ENCODE results near the gene GRK6. TPM values are rescaled to one million over a fixed set of nuclear protein-coding genes. Genes with fewer than 3 reads are reported as not detected.

GRK6 gene
- total RNA-seq, 1 donor from 2014 or later: 39.5 TPM

- no peak for DNase-seq (ENCODE audit: low spot score)
Measured at GRCh38 chr5:177470759-177471536, 44.5 kb downstream of the GRK6 start.

DNA sequence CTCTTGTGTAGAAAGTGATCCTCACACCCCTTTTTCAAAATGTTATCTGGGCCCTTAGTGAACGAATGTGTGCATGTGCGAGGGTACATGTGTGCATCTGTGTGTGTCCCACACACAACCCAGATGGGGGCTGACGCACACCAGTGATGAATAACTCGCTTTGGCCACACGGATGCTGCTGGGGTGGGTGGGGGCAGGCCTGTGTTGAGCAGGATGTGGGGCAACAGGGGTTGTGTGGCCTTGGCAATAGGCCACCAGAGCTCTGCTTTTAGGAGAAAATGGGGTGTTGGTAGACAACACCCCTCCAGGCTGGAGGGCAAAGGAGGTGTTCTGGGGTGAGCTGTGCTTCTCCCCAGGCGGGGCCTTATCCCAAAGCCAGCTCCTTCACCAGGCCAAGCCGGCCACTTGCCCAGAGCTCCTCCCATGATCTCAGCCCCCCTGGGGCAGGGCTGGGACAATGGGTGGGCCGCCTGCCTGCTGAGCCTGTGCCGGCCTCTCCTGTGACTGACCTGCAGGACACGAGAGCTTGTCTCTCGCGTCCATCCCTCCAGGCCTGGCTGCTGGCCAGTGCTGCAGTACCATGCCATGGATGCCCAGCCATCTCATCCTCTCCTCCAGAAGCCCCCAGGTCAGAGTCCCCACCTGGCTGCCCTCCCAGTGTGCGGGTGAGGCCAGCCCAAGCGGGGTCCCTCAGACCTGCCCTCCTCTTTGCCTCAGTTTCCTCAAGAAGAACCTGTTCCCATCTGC is 45.3 kb downstream of the GRK6 start:
- DNase-seq (ENCODE audit: low spot score): no peak

DNA sequence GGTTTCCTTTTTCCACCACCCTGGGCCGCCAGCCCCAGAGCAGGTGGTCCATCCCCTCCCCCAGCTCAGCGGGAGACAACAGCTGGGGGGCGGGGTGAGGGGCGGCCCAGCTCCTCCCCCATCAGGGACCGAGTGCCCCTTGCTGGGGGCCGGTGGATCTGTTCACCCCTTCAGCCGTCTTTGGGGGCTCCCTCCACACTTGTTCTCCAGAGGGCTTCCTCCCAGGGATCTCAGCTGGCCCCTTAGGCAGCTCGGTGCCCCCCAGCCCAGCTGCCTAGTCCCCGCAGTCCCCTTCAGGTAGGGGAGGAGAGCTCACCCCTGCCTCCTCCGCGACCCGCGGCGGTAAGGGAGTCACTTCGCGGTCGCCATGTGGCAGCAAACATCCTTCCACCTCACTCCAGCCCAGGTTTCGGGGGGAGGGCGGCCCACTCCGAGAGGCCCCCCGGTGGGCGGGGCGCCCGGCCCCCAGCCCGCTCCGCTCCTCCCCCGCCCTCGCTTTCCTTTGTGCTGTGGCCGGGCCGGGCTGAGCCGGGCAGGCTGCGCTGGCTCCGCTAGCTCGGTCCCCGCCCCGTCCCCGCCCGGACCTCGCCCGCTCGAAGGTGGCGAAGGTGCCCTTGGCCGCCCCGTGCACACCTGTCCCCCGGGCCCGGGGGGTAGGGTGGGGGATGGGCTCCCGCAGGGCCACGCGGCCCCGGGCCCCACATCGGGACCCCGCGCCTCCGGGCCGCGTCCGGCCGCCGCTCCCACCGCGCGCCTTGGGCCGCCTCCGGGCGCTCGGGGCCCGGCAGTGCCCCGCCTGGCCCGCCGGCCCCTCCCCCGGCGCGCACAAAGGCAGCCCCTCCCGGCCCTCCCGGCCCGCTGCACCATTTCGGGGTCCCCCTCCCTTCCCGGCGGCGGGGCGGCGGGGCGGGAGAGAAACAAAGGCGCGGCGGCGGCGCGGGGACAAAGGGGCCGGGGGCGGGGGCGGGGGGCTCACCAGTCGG is 46.3 kb downstream of the GRK6 start:
- DNase-seq (ENCODE audit: low spot score): no peak

DNA sequence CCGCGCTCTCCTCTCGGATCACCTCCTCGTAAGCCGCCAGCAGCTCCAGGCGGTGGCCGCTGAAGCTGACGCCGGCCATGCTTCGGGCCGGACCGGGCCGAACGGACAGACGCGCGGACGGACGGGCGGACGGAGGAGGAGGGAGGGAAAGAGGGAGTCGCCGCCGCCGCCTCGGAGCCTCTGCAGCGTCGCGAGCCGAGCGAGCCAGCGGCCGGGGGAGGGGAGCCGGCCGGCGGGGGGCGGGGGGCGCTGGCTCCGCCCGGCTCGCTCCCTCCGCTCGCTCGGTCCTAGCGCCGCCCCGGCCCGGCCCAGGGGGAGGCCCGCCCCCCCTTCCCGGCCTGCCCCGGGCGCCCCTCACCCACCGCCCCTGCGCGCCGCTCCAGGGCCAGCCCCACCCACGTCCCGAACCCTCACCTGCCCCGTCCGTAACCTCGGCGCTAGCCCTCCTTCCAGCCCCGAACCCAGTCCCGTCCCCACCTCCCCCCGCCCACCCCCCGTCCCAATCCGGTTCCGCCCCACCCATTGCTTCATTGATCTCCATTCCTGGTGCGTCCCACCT is 47.0 kb downstream of the GRK6 start, which contains the start of gene DBN1:
Gene DBN1 (minus strand): TSS at position 192 of the 559 bp plus-strand sequence. CDS start 113 bp downstream, at position 79.
- no peak for DNase-seq (ENCODE audit: low spot score)

GRCh38 chr5:177474002-177474476 is 47.6 kb downstream of the GRK6 start:
- DNase-seq (ENCODE audit: low spot score): no peak

GRCh38 chr5:177474846-177475562 is 48.5 kb downstream of the GRK6 start:
- DNase-seq (ENCODE audit: low spot score): no peak

GRCh38 chr5:177475563-177476427 is 49.3 kb downstream of the GRK6 start:
- DNase-seq (ENCODE audit: low spot score): no peak

DNA sequence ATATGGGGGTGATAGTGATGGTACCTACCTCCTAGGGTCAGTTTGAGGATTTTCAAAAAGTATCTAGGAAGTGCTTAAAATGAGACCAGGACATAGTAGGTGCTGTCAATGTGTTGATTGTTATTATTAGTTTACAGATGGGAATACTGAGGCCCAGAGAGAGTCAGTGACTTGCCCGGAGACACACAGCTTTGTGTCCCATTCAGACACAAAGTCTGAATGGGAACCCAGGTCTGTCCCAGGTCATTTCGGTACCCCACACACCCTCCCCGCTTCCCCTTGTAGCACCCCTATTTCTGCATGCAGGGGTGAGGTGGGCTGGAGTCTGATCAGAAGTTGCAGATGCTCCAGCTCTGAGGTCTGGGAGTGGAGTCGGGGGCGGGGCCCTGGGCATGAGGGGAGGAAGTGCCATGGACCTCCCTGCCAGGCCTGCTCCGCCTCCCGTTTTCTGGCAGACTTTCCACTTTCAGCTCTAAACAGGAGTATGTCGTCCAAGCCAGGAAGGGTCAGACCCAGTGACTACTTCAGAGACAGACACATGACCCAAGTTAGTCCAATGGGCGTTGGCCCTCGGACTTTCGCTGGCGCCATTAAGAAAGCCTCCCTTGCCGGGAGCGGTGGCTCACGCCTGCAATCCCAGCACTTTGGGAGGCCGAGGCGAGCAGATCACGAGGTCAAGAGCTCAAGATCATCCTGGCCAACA is 50.2 kb downstream of the GRK6 start:
- DNase-seq (ENCODE audit: low spot score): no peak

- no peak for DNase-seq (ENCODE audit: low spot score)
Measured at GRCh38 chr5:177477701-177478477, 51.4 kb downstream of the GRK6 start.

DNA sequence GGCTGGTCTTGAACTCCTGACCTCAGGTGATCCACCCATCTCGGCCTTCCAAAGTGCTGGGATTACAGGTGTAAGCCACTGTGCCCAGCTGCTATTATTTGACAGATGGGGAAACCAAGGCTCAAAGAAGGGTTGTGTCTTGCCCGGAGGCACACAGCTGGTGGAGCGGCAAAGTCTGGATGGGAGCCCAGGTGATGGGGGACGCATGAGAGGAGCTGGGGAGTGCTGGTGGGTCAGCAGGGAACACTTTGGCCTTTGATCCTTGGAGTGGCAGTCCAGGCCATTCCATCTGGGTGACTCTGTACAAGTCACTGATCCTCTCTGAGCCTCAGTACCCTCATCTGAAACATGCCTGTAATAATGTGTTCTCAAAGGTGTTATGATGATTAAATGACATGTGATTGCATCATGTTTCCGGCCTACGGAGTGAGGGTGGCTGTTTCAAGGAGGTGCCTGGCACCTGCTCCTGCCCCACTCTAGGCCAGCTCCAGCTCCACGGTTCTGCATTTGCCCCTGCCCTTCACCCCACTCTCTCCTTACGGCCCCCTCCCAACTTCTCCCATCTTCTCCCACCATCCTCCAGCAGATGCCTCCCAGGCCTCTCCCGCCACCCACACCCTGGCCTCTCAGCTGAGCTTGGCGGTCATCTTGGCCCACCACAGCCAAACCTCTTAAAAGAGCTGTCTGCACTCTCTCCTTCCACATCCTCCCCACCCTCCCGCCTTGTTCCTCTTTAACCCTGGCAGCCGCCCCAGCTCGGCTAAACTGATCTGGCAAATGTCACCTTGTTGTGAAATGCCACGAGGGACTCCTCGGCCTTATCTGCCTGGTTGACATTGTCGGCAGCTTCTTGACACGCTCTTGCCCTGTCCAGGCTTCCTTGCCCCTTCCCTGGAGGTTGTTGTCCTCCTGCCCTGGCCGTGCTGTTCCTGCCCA is 52.5 kb downstream of the GRK6 start:
- peak; percentile 71 for DNase-seq (ENCODE audit: low spot score)

GRCh38 chr5:177479774-177480173 is 53.3 kb downstream of the GRK6 start:
- no peak for DNase-seq (ENCODE audit: low spot score)

- DNase-seq (ENCODE audit: low spot score): no peak
Measured at GRCh38 chr5:177482359-177482795, 55.9 kb downstream of the GRK6 start.

GRCh38 chr5:177483042-177483441 is 56.6 kb downstream of the GRK6 start:
- DNase-seq (ENCODE audit: low spot score): no peak

- no peak for DNase-seq (ENCODE audit: low spot score)
Measured at GRCh38 chr5:177483994-177484901, 57.8 kb downstream of the GRK6 start.

- no peak for DNase-seq (ENCODE audit: low spot score)
Measured at GRCh38 chr5:177484902-177485549, 58.5 kb downstream of the GRK6 start.

Measured in mucosa of gallbladder (tissue), 1 donor.